Measurements from ENCODE around the gene CFAP61.
"Not testable (repeated sequence)": the region's sequence is repeated elsewhere in the genome, so short reads cannot be mapped to it uniquely, and the experiment has no call there.

CFAP61 gene

GRCh38 chr20:20355503-20355902 is 303.2 kb downstream of the CFAP61 start:
- H3K4me1 ChIP-seq (ENCODE audit: control insufficient read depth, insufficient read depth, low read length); H3K27ac ChIP-seq (ENCODE audit: low read depth, low read length); H3K9me3 ChIP-seq (ENCODE audit: control insufficient read depth, insufficient read depth, low read length); H3K4me3 ChIP-seq (ENCODE audit: low read depth, low read length); H3K9ac ChIP-seq (ENCODE audit: low read depth, low read length); H3K36me3 ChIP-seq (ENCODE audit: control insufficient read depth, insufficient read depth, low read length): not testable (repeated sequence)
- H3K27me3 ChIP-seq (ENCODE audit: control insufficient read depth, insufficient read depth, low read length): peaks cover 11% of the 10 kb centered on the region

DNA sequence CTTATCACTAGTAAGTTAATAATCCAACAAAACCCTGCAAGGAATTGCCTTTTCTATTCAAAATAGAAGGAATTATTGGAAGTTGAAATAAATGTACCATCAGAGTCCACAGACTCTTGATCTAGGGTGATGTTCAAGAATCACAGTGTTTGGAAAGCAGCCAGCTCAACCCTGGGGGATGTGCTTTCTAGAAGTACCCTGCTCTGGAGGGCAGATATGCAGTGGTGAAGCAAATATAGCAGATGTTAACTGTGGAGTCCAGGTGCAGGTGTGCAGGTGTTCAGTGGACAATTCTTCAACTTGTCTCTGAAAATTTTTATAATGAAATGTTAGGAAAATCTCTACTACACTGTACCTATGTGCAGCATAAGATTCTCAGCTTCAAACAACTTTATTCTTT is 306.5 kb downstream of the CFAP61 start:
- Histone ChIP-seq H3K9me3 (ENCODE audit: control insufficient read depth, insufficient read depth, low read length) (peaks cover 6% of the 10 kb centered on the region), H3K9ac (ENCODE audit: low read depth, low read length) (no peak overlapping the region), H3K4me1 (ENCODE audit: control insufficient read depth, insufficient read depth, low read length) (peaks cover 15% of the 10 kb centered on the region), H3K4me3 (ENCODE audit: low read depth, low read length) (no peak overlapping the region), H3K36me3 (ENCODE audit: control insufficient read depth, insufficient read depth, low read length) (no peaks in the 10 kb centered on the region), H3K27ac (ENCODE audit: low read depth, low read length) (no peak overlapping the region), H3K27me3 (ENCODE audit: control insufficient read depth, insufficient read depth, low read length) (peaks cover 43% of the 10 kb centered on the region)

DNA sequence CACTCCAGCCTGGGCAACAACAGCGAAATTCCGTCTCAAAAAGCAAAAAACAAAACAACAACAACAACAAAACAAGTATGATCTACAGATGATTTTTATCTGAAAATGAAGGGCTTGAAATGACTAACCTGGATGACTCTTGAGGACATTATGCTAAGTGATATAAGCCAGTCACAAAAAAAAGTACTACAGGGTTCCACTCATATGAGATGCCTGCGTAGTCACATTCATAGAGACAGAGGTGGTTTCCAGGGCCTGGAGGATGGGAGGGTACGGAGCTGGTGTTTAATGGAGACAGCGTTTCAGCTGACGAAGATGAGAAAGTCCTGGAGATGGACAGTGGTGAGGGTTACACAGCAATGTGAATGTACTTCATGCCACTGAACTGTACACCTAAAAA is 307.3 kb downstream of the CFAP61 start:
- peaks cover 4% of the 10 kb centered on the region for H3K9me3 ChIP-seq (ENCODE audit: control insufficient read depth, insufficient read depth, low read length)
- H3K27ac ChIP-seq (ENCODE audit: low read depth, low read length): no peak overlapping the region
- peaks cover 16% of the 10 kb centered on the region for H3K4me1 ChIP-seq (ENCODE audit: control insufficient read depth, insufficient read depth, low read length)
- H3K36me3 ChIP-seq (ENCODE audit: control insufficient read depth, insufficient read depth, low read length): no peaks in the 10 kb centered on the region
- no peak overlapping the region for H3K4me3 ChIP-seq (ENCODE audit: low read depth, low read length)
- peaks cover 51% of the 10 kb centered on the region for H3K27me3 ChIP-seq (ENCODE audit: control insufficient read depth, insufficient read depth, low read length)
- H3K9ac ChIP-seq (ENCODE audit: low read depth, low read length): no peak overlapping the region

DNA sequence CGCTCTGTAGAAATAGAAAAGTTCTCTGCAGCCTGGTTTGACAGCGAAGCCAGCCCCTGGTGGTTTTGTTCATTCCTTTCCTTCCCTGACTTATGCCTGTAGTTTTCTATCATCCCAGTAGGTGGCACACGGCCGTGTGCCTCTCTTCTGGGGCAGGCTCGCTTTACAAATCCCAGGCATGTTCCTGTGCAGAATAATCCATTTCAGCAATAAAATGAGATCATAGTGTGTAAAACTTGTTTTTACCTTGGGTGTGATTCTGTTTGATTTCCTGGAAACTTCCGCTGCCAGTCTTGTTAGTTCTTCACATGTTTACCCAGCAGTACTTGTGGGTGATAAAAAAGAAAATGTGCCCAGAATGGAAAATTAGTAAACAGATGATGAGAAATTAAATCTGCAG is 308.1 kb downstream of the CFAP61 start:
- H3K9ac ChIP-seq (ENCODE audit: low read depth, low read length): no peak overlapping the region
- H3K9me3 ChIP-seq (ENCODE audit: control insufficient read depth, insufficient read depth, low read length): no peaks in the 10 kb centered on the region; the same call in none of the 2 replicates
- no peaks in the 10 kb centered on the region for H3K36me3 ChIP-seq (ENCODE audit: control insufficient read depth, insufficient read depth, low read length)
- no peak overlapping the region for H3K4me3 ChIP-seq (ENCODE audit: low read depth, low read length)
- peaks cover 22% of the 10 kb centered on the region for H3K4me1 ChIP-seq (ENCODE audit: control insufficient read depth, insufficient read depth, low read length)
- no peak overlapping the region for H3K27ac ChIP-seq (ENCODE audit: low read depth, low read length)
- H3K27me3 ChIP-seq (ENCODE audit: control insufficient read depth, insufficient read depth, low read length): peaks cover 59% of the 10 kb centered on the region

GRCh38 chr20:20362774-20363433 is 310.6 kb downstream of the CFAP61 start:
- peaks cover 31% of the 10 kb centered on the region for H3K4me1 ChIP-seq (ENCODE audit: control insufficient read depth, insufficient read depth, low read length)
- peak overlapping the region; percentile 48 for H3K4me3 ChIP-seq (ENCODE audit: low read depth, low read length)
- H3K9ac ChIP-seq (ENCODE audit: low read depth, low read length): no peak overlapping the region
- H3K27me3 ChIP-seq (ENCODE audit: control insufficient read depth, insufficient read depth, low read length): peaks cover 80% of the 10 kb centered on the region
- H3K36me3 ChIP-seq (ENCODE audit: control insufficient read depth, insufficient read depth, low read length): no peaks in the 10 kb centered on the region
- H3K9me3 ChIP-seq (ENCODE audit: control insufficient read depth, insufficient read depth, low read length): no peaks in the 10 kb centered on the region
- H3K27ac ChIP-seq (ENCODE audit: low read depth, low read length): no peak overlapping the region

DNA sequence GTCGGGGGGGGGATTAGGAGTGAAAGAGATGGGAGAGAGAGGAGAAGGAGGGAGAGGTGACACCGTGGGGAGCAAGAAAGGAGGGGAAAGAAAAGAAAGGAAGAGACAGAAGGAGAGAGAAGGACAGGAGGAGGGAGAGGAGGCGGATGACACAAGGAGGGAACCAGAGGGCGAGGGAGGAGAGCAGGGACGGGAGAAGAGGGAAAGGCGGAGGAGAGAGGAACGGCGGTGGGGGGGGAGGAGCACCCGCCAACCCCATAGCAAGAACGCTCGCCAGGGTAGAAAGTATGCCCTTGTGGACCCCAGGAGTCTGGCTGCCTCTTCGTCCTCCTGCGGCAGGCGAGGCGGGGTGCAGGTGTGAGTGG is 311.1 kb downstream of the CFAP61 start:
- H3K9ac ChIP-seq (ENCODE audit: low read depth, low read length): no peak overlapping the region

DNA sequence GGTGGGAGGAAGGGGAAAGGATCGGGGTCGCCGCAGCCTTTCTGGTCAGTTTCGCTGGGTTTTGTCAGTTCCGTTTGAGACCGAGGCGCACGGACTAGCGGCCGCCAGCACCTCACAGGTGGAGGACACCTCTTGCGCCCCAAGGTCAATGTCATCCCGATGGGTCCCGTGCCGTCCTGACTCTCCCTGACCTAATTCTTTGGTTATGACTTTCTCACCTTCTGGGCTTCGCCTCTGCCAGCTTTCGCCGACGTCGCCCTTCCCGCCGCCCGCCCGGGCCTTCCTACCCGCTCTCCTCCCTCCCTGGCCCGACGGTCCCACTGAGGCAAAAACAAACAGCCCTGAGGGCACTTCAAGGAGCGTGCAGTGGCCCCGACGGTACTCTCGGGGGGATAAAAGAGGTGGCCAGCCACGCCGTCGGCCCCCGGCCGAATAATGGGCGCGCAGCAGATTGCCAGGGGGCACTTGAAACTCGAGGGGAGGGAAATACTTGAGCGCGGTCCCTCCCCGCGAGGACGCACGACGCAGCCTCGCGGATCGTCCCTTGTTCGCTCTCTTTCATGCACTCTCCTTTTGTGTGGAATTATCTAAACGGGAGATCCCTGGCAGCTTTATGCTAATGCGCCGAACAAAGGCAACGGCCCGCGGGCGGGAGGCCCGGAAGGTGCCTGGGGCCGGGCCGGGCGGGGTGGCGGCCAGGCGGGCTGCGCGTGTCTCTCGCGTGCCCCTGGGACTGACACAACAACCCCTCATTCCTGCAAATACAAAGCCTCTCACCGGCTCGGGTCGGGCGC is 311.7 kb downstream of the CFAP61 start:
- Histone ChIP-seq H3K9me3 (ENCODE audit: control insufficient read depth, insufficient read depth, low read length) (no peaks in the 10 kb centered on the region), H3K4me3 (ENCODE audit: low read depth, low read length) (peak overlapping the region; percentile 46), H3K9ac (ENCODE audit: low read depth, low read length) (no peak overlapping the region), H3K36me3 (ENCODE audit: control insufficient read depth, insufficient read depth, low read length) (no peaks in the 10 kb centered on the region), H3K27ac (ENCODE audit: low read depth, low read length) (no peak overlapping the region), H3K4me1 (ENCODE audit: control insufficient read depth, insufficient read depth, low read length) (peaks cover 31% of the 10 kb centered on the region), H3K27me3 (ENCODE audit: control insufficient read depth, insufficient read depth, low read length) (peaks cover 90% of the 10 kb centered on the region)

More for the DNA sequence above, 311.1 kb downstream of the CFAP61 start:
- Histone ChIP-seq H3K4me1 (ENCODE audit: control insufficient read depth, insufficient read depth, low read length) (peaks cover 31% of the 10 kb centered on the region), H3K36me3 (ENCODE audit: control insufficient read depth, insufficient read depth, low read length) (no peaks in the 10 kb centered on the region), H3K9me3 (ENCODE audit: control insufficient read depth, insufficient read depth, low read length) (no peaks in the 10 kb centered on the region), H3K4me3 (ENCODE audit: low read depth, low read length) (peak overlapping the region; percentile 46), H3K27me3 (ENCODE audit: control insufficient read depth, insufficient read depth, low read length) (peaks cover 85% of the 10 kb centered on the region), H3K27ac (ENCODE audit: low read depth, low read length) (no peak overlapping the region)

DNA sequence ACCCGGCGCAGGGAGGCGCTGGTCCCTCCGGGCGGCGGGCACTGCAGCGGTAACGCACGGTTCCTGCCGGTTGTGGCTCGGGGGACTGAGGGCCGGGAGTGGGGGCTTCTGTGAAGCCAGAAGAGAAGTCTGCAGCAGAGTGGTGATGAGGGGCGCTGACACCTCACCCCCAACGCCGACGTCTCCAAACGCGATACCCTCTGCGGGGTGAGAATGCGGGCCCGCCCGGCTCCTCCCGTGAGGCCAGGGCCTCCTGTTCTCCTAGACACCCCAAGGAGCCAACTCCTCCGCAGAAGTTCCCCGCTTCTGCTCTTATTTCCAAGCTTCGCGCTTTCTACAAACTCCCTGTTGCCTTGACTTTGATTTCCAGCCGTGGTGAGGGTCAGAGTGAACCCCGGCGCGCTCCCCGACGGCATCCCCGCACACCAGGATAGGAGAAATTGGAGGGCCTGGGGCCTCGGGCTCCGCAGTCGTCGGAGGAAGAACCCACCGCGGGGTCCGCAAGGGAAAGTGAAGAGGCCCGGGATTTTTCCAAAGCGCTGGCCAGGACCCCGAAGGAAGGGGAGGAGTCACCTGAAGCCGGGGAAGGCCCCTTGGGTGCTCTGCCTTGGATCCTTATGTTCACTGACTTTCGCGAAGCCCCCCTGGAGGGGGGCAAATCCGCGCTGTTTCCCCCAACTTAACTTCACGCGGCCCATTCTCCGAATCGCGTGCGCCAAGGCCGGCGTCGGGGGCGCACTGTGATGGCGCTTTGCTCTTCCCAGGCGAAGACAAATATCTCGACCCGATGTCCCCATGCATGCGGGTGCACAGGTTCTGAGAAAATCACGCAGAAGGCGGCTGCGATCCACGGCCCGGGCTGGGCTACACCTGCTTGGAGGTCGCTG is 312.5 kb downstream of the CFAP61 start:
- peak overlapping the region; percentile 46 for H3K4me3 ChIP-seq (ENCODE audit: low read depth, low read length)
- H3K4me1 ChIP-seq (ENCODE audit: control insufficient read depth, insufficient read depth, low read length): peaks cover 31% of the 10 kb centered on the region
- no peaks in the 10 kb centered on the region for H3K36me3 ChIP-seq (ENCODE audit: control insufficient read depth, insufficient read depth, low read length)
- peaks cover 94% of the 10 kb centered on the region for H3K27me3 ChIP-seq (ENCODE audit: control insufficient read depth, insufficient read depth, low read length)
- H3K9ac ChIP-seq (ENCODE audit: low read depth, low read length): no peak overlapping the region
- no peaks in the 10 kb centered on the region for H3K9me3 ChIP-seq (ENCODE audit: control insufficient read depth, insufficient read depth, low read length)
- H3K27ac ChIP-seq (ENCODE audit: low read depth, low read length): no peak overlapping the region

DNA sequence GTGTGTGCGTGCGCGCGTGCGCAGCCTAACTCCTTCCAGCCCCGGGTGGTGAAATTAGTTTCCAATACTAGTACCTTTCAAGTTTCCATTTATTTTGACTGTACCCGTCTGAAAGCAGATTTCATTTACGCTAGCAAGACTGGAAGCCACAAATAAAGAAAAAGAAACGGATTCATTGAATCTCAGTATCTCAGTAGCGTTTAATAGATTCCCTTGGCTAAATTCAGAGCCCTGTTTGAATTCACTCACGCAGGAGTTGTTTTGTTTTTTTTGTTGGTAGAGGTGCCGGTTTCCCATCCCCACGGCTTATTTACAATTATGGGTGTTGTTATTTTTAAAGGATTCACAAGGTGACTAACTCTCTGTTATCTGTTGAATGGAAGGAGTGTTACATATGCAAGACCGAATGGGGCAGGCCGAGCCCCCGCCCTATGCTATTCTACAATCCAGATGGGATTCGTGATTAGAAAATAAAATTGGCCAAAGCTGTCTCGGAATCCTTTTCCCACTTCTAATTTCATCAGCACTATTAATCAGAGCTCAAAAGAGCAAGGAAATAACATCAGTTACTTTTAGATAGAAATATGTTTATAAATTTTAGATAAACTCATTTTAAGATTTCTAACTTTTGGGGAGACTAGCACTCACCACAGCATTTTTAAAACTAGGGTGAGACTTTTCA is 313.3 kb downstream of the CFAP61 start:
- H3K27ac ChIP-seq (ENCODE audit: low read depth, low read length): no peak overlapping the region
- no peaks in the 10 kb centered on the region for H3K36me3 ChIP-seq (ENCODE audit: control insufficient read depth, insufficient read depth, low read length)
- H3K4me1 ChIP-seq (ENCODE audit: control insufficient read depth, insufficient read depth, low read length): peaks cover 36% of the 10 kb centered on the region
- no peak overlapping the region for H3K9ac ChIP-seq (ENCODE audit: low read depth, low read length)
- H3K27me3 ChIP-seq (ENCODE audit: control insufficient read depth, insufficient read depth, low read length): peaks cover 94% of the 10 kb centered on the region
- no peaks in the 10 kb centered on the region for H3K9me3 ChIP-seq (ENCODE audit: control insufficient read depth, insufficient read depth, low read length)
- peak overlapping the region; percentile 46; the same call in 1 of the 2 replicates for H3K4me3 ChIP-seq (ENCODE audit: low read depth, low read length)

GRCh38 chr20:20366551-20366875 is 314.2 kb downstream of the CFAP61 start:
- H3K27me3 ChIP-seq (ENCODE audit: control insufficient read depth, insufficient read depth, low read length): peaks cover 94% of the 10 kb centered on the region
- H3K27ac ChIP-seq (ENCODE audit: low read depth, low read length): no peak overlapping the region
- H3K36me3 ChIP-seq (ENCODE audit: control insufficient read depth, insufficient read depth, low read length): no peaks in the 10 kb centered on the region
- peak overlapping the region; percentile 36 for H3K4me3 ChIP-seq (ENCODE audit: low read depth, low read length)
- H3K9ac ChIP-seq (ENCODE audit: low read depth, low read length): no peak overlapping the region; the same call in 1 of the 2 replicates
- H3K9me3 ChIP-seq (ENCODE audit: control insufficient read depth, insufficient read depth, low read length): no peaks in the 10 kb centered on the region
- H3K4me1 ChIP-seq (ENCODE audit: control insufficient read depth, insufficient read depth, low read length): peaks cover 41% of the 10 kb centered on the region

All from HUES48 (cell line).